PC-9 (cell line): ENCODE data around the gene JOSD1. TPM values are rescaled to one million over a fixed set of nuclear protein-coding genes. Genes with fewer than 3 reads are reported as not detected.

Source experiments
- BruUV-seq: library from RNA; stranded (reverse); fragments of 400-500 nt; replicated peaks from 2 replicates; lab custom pipeline; 2021; lab: Mats Ljungman, UMichigan
- CTCF ChIA-PET: fragments of 300-600 bp; sonication (Branson Sonifier 250); formaldehyde crosslinking; loops from one replicate; lab custom pipeline; 2022; ENCODE audit warnings: antibody characterized with exemption; lab: Charles Lee
- POLR2A ChIA-PET: fragments of 300-600 bp; sonication (Branson Sonifier 250); formaldehyde crosslinking; loops from one replicate; lab custom pipeline; 2022; ENCODE audit warnings: antibody characterized with exemption; ENCODE audit not compliant: unreplicated experiment; lab: Charles Lee
- DNase-seq, 2 experiments: peaks; one replicate each; pipeline versions ENCODE4 v3.0.0 to v3.0.0-alpha.2; 2015 to 2022; ENCODE audit warnings: mixed read lengths in 1 of 2
- H2AFZ ChIP-seq: fragments of 200-600 bp; sonication (generic); 2 replicates; pipeline ENCODE4 v1.8.1; 2017; ENCODE audit warnings: antibody characterized with exemption
- H3F3A ChIP-seq: fragments of 200-600 bp; sonication (generic); 2 replicates; pipeline ENCODE4 v1.8.1; 2017; ENCODE audit warnings: antibody characterized with exemption, mild to moderate bottlenecking, low read depth; ENCODE audit not compliant: insufficient read depth
- H3K27ac ChIP-seq: fragments of 200-600 bp; sonication (generic); 2 replicates; pipeline ENCODE4 v1.6.1; 2016; ENCODE audit warnings: mixed run types
- H3K27me3 ChIP-seq: fragments of 200-600 bp; sonication (generic); 2 replicates; pipeline ENCODE4 v1.6.1; 2016; ENCODE audit warnings: low read depth, mixed run types; ENCODE audit not compliant: insufficient read depth
- H3K36me3 ChIP-seq: fragments of 200-600 bp; sonication (generic); 2 replicates; pipeline ENCODE4 v1.6.1; 2016; ENCODE audit warnings: low read depth, mixed run types
- H3K4me1 ChIP-seq: fragments of 200-600 bp; sonication (generic); replicated peaks from 2 replicates; pipeline ENCODE4 v1.6.1; 2016; ENCODE audit warnings: mixed run types; ENCODE audit not compliant: insufficient read depth
- H3K4me2 ChIP-seq: fragments of 200-600 bp; sonication (generic); 2 replicates; pipeline ENCODE4 v1.6.1; 2017; ENCODE audit warnings: mixed run types
- H3K4me3 ChIP-seq: fragments of 200-600 bp; sonication (generic); 2 replicates; pipeline ENCODE4 v1.6.1; 2016; ENCODE audit warnings: mixed run types
- H3K79me2 ChIP-seq: fragments of 200-600 bp; sonication (generic); 2 replicates; pipeline ENCODE4 v1.6.1; 2017; ENCODE audit warnings: low read depth, mixed run types
- H3K9me2 ChIP-seq: fragments of 200-600 bp; sonication (generic); 2 replicates; pipeline ENCODE4 v1.8.1; 2017; ENCODE audit warnings: mild to moderate bottlenecking; ENCODE audit not compliant: insufficient read depth
- H3K9me3 ChIP-seq: fragments of 200-600 bp; sonication (generic); 2 replicates; pipeline ENCODE4 v1.8.1; 2016; ENCODE audit warnings: low read depth; ENCODE audit not compliant: insufficient read depth
- H4K20me1 ChIP-seq: fragments of 200-600 bp; sonication (generic); 2 replicates; pipeline ENCODE4 v1.8.1; 2017; ENCODE audit not compliant: insufficient read depth
- EZH2 ChIP-seq: fragments of 200-600 bp; sonication (generic); IDR thresholded peaks from 2 replicates; pipeline ENCODE4 v1.8.0; 2017; ENCODE audit warnings: antibody characterized with exemption, low read depth
- intact Hi-C: fragments of 100-400 bp; cut with micrococcal nuclease; formaldehyde crosslinking; loops from one replicate; pipeline ENCODE4 v1.10.0; 2022; ENCODE audit not compliant: unreplicated experiment
- total RNA-seq: library from RNA; stranded (reverse); gene quantifications from 2 replicates; pipeline ENCODE4 v1.2.3, GENCODE V29; 2021
- TF ChIP-seq, protein P1 (sequence below): fragments of 200-600 bp; sonication (generic); conservative IDR thresholded peaks from 2 replicates; pipeline ENCODE4 v1.6.1; 2017; ENCODE audit warnings: mixed run types, antibody characterized with exemption, mild to moderate bottlenecking, moderate library complexity

Gene JOSD1
- total RNA-seq, 1 experiment from 2014 or later: 102 TPM

GRCh38 chr22:38641476-38642040, 59.2 kb downstream of the JOSD1 start:
- no peaks in the 10 kb centered on the region for H3K4me1 ChIP-seq
- no peak overlapping the region for H3K27ac ChIP-seq
- no peaks in the 10 kb centered on the region for H3K9me2 ChIP-seq
- H3K4me2 ChIP-seq: no peak overlapping the region
- intact Hi-C loops: no loop called here
- H3K27me3 ChIP-seq: no peaks in the 10 kb centered on the region
- no peaks in the 10 kb centered on the region for H3K9me3 ChIP-seq
- POLR2A ChIA-PET: interaction anchor here (0.6 kb wide), 1 partner anchor 130 kb away, joined by 7 read pairs; no protein-coding TSS in a partner anchor
- no TSS peak for BruUV-seq
- H3K79me2 ChIP-seq: no peaks in the 10 kb centered on the region
- no peaks in the 10 kb centered on the region for H3K36me3 ChIP-seq
- no peak overlapping the region for H3K4me3 ChIP-seq
- no peak for DNase-seq
- no peak overlapping the region for H2AFZ ChIP-seq
- no peaks in the 10 kb centered on the region for H4K20me1 ChIP-seq
- CTCF ChIA-PET: interaction anchor here (0.6 to 0.7 kb wide), 3 partner anchors 12 to 130 kb away, joined by 3 to 7 read pairs (median 5); no protein-coding TSS in a partner anchor
- TF ChIP-seq EZH2: no peak
- TF ChIP-seq, protein P1, sequence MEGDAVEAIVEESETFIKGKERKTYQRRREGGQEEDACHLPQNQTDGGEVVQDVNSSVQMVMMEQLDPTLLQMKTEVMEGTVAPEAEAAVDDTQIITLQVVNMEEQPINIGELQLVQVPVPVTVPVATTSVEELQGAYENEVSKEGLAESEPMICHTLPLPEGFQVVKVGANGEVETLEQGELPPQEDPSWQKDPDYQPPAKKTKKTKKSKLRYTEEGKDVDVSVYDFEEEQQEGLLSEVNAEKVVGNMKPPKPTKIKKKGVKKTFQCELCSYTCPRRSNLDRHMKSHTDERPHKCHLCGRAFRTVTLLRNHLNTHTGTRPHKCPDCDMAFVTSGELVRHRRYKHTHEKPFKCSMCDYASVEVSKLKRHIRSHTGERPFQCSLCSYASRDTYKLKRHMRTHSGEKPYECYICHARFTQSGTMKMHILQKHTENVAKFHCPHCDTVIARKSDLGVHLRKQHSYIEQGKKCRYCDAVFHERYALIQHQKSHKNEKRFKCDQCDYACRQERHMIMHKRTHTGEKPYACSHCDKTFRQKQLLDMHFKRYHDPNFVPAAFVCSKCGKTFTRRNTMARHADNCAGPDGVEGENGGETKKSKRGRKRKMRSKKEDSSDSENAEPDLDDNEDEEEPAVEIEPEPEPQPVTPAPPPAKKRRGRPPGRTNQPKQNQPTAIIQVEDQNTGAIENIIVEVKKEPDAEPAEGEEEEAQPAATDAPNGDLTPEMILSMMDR: no peak
- H3F3A ChIP-seq: no peaks in the 10 kb centered on the region

DNA sequence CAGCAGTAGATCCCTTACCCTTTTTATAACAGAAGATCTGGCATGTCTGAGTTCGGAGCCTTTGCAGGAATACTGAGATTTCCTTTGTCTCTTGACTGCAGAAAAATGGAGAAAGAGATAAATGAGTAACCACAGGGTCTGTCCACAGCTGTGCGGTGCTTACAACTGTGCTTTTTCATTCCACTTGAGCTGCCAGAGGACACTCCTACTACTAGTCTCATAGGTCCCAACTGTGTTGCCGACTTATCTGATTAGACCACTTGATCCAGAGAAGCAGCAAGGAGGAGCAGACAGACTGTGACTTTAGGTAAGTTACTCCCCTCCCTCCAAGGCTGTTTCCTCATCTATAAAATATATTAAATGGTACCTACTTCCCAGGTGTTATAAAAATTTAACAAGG, 62.0 kb downstream of the JOSD1 start:
- no TSS peak for BruUV-seq
- Histone ChIP-seq H3K36me3 (no peaks in the 10 kb centered on the region), H3K9me3 (no peaks in the 10 kb centered on the region), H3K27me3 (no peaks in the 10 kb centered on the region), H3K27ac (no peak overlapping the region), H3K4me1 (no peaks in the 10 kb centered on the region), H3K79me2 (no peaks in the 10 kb centered on the region), H2AFZ (no peak overlapping the region), H4K20me1 (no peaks in the 10 kb centered on the region), H3K4me2 (no peak overlapping the region), H3F3A (no peaks in the 10 kb centered on the region), H3K4me3 (no peak overlapping the region), H3K9me2 (no peaks in the 10 kb centered on the region)
- CTCF ChIA-PET: no interaction called here
- POLR2A ChIA-PET: no interaction called here
- intact Hi-C loops: no loop called here
- no peak for DNase-seq
- TF ChIP-seq EZH2: no peak
- TF ChIP-seq, protein P1: no peak

DNA sequence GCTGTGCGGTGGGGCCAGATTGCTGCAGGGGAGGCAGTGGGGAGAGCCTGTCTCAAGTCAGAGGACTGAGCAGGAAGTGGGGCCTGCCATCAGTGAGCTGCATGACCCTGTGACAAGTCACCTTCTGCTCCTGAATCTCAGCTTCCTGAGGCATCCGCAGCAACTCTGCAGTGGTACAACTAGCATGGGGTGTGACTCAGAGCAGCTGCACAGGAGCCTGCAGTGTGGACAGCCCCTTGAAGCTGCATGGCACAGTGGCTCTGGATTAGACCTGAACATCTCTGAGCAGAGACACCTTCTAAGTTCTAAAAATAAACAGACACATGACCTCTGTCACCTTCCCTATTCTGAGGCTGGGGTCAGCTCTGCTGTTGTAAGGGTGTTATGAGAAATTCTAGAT, 62.5 kb downstream of the JOSD1 start:
- ChIA-PET POLR2A (interaction anchor here (0.7 kb wide), 1 partner anchor 1965 kb away, joined by 4 read pairs; no protein-coding TSS in a partner anchor), CTCF (no interaction called here)
- Histone ChIP-seq H3K4me1 (no peaks in the 10 kb centered on the region), H3F3A (no peaks in the 10 kb centered on the region), H3K9me3 (no peaks in the 10 kb centered on the region), H3K4me3 (no peak overlapping the region), H4K20me1 (no peaks in the 10 kb centered on the region), H3K36me3 (no peaks in the 10 kb centered on the region), H3K27ac (no peak overlapping the region), H3K79me2 (no peaks in the 10 kb centered on the region), H3K9me2 (no peaks in the 10 kb centered on the region), H3K27me3 (no peaks in the 10 kb centered on the region), H3K4me2 (no peak overlapping the region), H2AFZ (no peak overlapping the region)
- TF ChIP-seq EZH2: no peak
- TF ChIP-seq, protein P1: no peak
- no TSS peak for BruUV-seq
- intact Hi-C loops: no loop called here
- DNase-seq: no peak

Other genes with a start within 250 kb of the JOSD1 start
- gene KCNJ4, start 245.7 kb downstream of the JOSD1 start, total RNA-seq: 0.18 and 0.22 TPM in 2 replicates
- 15.5 and 18.9 TPM in 2 replicates for gene KDELR3, start 232.8 kb downstream of the JOSD1 start, total RNA-seq
- 511 and 648 TPM in 2 replicates for gene DDX17, start 194.6 kb downstream of the JOSD1 start, total RNA-seq
- 5.6 and 6.3 TPM in 2 replicates for gene DMC1, start 130.8 kb downstream of the JOSD1 start, total RNA-seq
- gene FAM227A, start 44.6 kb downstream of the JOSD1 start, total RNA-seq: 8.8 and 9.8 TPM in 2 replicates
- gene CBY1, start 44.3 kb downstream of the JOSD1 start, total RNA-seq: 58.9 and 61.8 TPM in 2 replicates
- gene TOMM22, start 19.0 kb downstream of the JOSD1 start, total RNA-seq: 106 and 120 TPM in 2 replicates
- 79.3 and 94.7 TPM in 2 replicates for gene GTPBP1, start 5.0 kb upstream of the JOSD1 start, total RNA-seq
- gene SUN2, start 55.1 kb upstream of the JOSD1 start, total RNA-seq: 169 and 220 TPM in 2 replicates
- 50.3 and 53.0 TPM in 2 replicates for gene DNAL4, start 93.2 kb upstream of the JOSD1 start, total RNA-seq
- 14.7 and 23.8 TPM in 2 replicates for gene NPTXR, start 143.1 kb upstream of the JOSD1 start, total RNA-seq
- 131 and 136 TPM in 2 replicates for gene CBX6, start 171.3 kb upstream of the JOSD1 start, total RNA-seq